WTC11 (cell line): Measurements from ENCODE around the gene FAM111B. TPM values are rescaled to one million over a fixed set of nuclear protein-coding genes. Genes with fewer than 3 reads are reported as not detected.
"Not testable (repeated sequence)": the region's sequence is repeated elsewhere in the genome, so short reads cannot be mapped to it uniquely, and the experiment has no call there.

Experiments
- ATAC-seq: fragments of 200-7000 bp; cut with Tn5 transposase; 2 replicates; pipeline ENCODE4 v1.10.0; 2021; ENCODE audit warnings: mild to moderate bottlenecking, moderate library complexity
- CTCF ChIA-PET: fragments of 300-600 bp; sonication (Branson Sonifier 250); formaldehyde crosslinking; loops from one replicate; lab custom pipeline; 2021; ENCODE audit warnings: antibody characterized with exemption; lab: Charles Lee
- POLR2A ChIA-PET: fragments of 350-600 bp; sonication (Branson Sonifier 250); formaldehyde crosslinking; loops from one replicate; lab custom pipeline; 2021; ENCODE audit warnings: antibody characterized with exemption; lab: Charles Lee
- DNase-seq: peaks from one replicate; pipeline ENCODE4 v3.0.0; 2021; ENCODE audit warnings: low spot score
- H3K27ac Mint-ChIP-seq: 2 replicates; pipeline ENCODE4 v1.8.0; 2021; ENCODE audit warnings: mixed read lengths
- H3K27me3 Mint-ChIP-seq: 2 replicates; pipeline ENCODE4 v1.8.0; 2021; ENCODE audit warnings: low read depth, mild to moderate bottlenecking, moderate library complexity, mixed read lengths
- H3K36me3 Mint-ChIP-seq: 2 replicates; pipeline ENCODE4 v1.8.0; 2021; ENCODE audit warnings: mixed read lengths
- H3K4me1 Mint-ChIP-seq: 2 replicates; pipeline ENCODE4 v1.8.0; 2022; ENCODE audit warnings: mixed read lengths
- H3K4me3 Mint-ChIP-seq: 2 replicates; pipeline ENCODE4 v1.8.0; 2021; ENCODE audit warnings: mild to moderate bottlenecking, moderate library complexity, mixed read lengths
- H3K9me3 Mint-ChIP-seq: 2 replicates; pipeline ENCODE4 v1.8.0; 2021; ENCODE audit warnings: mixed read lengths
- ETV6 ChIP-seq: sonication (generic); formaldehyde crosslinking; IDR thresholded peaks from 2 replicates; pipeline ENCODE4 v1.8.1; 2022; ENCODE audit warnings: mild to moderate bottlenecking, missing genetic modification reagents
- FOXK1 ChIP-seq: sonication (generic); formaldehyde crosslinking; IDR thresholded peaks from 2 replicates; pipeline ENCODE4 v1.8.0; 2022; ENCODE audit warnings: mild to moderate bottlenecking, moderate library complexity, missing genetic modification reagents
- GABPB1 ChIP-seq: sonication (generic); formaldehyde crosslinking; IDR thresholded peaks from 2 replicates; pipeline ENCODE4 v1.8.1; 2023; ENCODE audit warnings: mild to moderate bottlenecking, missing genetic modification reagents
- NFYB ChIP-seq: sonication (generic); formaldehyde crosslinking; conservative IDR thresholded peaks from 2 replicates; pipeline ENCODE4 v1.8.0; 2022; ENCODE audit warnings: low read depth, missing genetic modification reagents
- SP1 ChIP-seq: sonication (generic); formaldehyde crosslinking; conservative IDR thresholded peaks from 2 replicates; pipeline ENCODE4 v1.8.1; 2022; ENCODE audit warnings: missing genetic modification reagents
- TEAD1 ChIP-seq: sonication (generic); formaldehyde crosslinking; IDR thresholded peaks from 2 replicates; pipeline ENCODE4 v1.8.0; 2022; ENCODE audit warnings: mild to moderate bottlenecking, missing genetic modification reagents
- total RNA-seq: library from RNA; stranded (reverse); gene quantifications from 3 replicates; pipeline ENCODE4 v1.2.3, GENCODE V29; 2021
- TF ChIP-seq, protein P1 (sequence below): sonication (generic); formaldehyde crosslinking; IDR thresholded peaks from 2 replicates; pipeline ENCODE4 v1.8.0; 2022; ENCODE audit warnings: mild to moderate bottlenecking, missing genetic modification reagents
- TF ChIP-seq, protein P2 (sequence below): fragments of 200-600 bp; IDR thresholded peaks from 2 replicates; pipeline ENCODE4 v1.8.0; 2022; ENCODE audit warnings: antibody characterized with exemption
- TF ChIP-seq, protein P3 (sequence below): sonication (generic); formaldehyde crosslinking; IDR thresholded peaks from 2 replicates; pipeline ENCODE4 v1.8.0; 2023; ENCODE audit warnings: missing genetic modification reagents, mild to moderate bottlenecking, borderline replicate concordance

The FAM111B gene
- total RNA-seq, 1 experiment from 2014 or later = 25.5 TPM

DNA sequence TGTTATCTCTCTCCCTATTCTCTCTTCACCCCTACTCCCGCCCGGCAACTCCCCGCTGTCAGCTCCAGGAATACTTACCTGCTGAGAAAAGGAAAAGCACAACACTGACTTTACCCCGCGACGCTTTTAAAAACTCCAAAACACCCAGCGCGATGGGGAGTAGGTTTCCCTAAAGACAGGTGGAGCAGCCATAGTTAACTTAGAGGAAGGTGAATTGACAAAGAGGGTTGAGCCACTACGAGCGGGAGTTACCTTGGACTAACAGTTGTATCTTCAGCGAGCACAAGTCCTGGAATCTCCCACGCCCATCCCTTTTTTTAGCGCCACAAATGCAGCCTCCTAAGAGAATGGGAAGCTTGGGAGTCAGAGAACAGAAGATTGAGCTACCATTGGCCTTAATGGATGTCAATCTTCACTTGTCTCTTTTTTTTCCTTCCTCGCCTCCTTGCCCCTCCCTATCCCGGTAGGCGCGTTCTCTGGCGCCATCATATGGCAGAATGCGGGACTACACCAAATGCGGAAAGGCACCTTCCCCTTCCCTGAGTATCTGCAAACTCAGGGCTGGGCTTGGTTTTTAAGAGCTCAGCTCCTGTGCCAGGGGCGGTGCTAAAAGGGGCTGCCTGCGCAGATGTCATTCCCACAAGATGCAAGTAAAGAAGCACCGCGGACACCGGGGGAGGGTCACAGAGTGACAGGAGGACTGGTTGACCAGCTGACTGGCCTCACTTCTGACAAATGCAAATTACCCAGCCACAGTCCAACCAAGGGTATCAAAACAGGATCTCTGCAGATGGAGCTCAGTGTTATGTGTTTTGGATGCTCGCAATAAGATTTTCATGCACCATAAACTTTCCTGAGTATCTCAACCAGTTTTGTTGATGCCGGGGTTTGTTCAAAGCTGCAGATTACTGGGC lies 48.7 kb upstream of the FAM111B start:
- DNase-seq = peak; percentile 100
- H3K27me3 Mint-ChIP-seq = peaks cover 17% of the 10 kb centered on the region
- peaks cover 33% of the 10 kb centered on the region for H3K4me1 Mint-ChIP-seq
- H3K27ac Mint-ChIP-seq = peak overlapping the region; percentile 92
- ChIA-PET POLR2A (interaction anchor here (1.2 to 1.5 kb wide), 5 partner anchors 48 to 153 kb away, joined by 3 to 7 read pairs (median 5); partner anchors contain the start of gene DTX4), CTCF (interaction anchor here (0.6 to 5.8 kb wide), 106 partner anchors 8 to 1565 kb away, joined by 3 to 161 read pairs (median 5); partner anchors contain the start of genes DTX4, FAM111A, FAM111B and GLYATL1)
- not testable (repeated sequence) for H3K9me3 Mint-ChIP-seq, H3K36me3 Mint-ChIP-seq
- peak; percentile 57 for TF ChIP-seq SP1 (CRISPR knock-in tag)
- TF ChIP-seq, protein P1, sequence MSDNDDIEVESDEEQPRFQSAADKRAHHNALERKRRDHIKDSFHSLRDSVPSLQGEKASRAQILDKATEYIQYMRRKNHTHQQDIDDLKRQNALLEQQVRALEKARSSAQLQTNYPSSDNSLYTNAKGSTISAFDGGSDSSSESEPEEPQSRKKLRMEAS (CRISPR knock-in tag) = peak; percentile 79
- 0 out of 2 replicates have a peak, but pooled peaks have one; percentile 47 for TF ChIP-seq FOXK1
- peak; percentile 72 for TF ChIP-seq NFYB (CRISPR knock-in tag)
- peak; percentile 59; the same call in 1 of the 2 replicates for TF ChIP-seq TEAD1 (CRISPR knock-in tag)
- TF ChIP-seq ETV6 (CRISPR knock-in tag) = peak; percentile 48; the same call in 1 of the 2 replicates
- TF ChIP-seq, protein P2, sequence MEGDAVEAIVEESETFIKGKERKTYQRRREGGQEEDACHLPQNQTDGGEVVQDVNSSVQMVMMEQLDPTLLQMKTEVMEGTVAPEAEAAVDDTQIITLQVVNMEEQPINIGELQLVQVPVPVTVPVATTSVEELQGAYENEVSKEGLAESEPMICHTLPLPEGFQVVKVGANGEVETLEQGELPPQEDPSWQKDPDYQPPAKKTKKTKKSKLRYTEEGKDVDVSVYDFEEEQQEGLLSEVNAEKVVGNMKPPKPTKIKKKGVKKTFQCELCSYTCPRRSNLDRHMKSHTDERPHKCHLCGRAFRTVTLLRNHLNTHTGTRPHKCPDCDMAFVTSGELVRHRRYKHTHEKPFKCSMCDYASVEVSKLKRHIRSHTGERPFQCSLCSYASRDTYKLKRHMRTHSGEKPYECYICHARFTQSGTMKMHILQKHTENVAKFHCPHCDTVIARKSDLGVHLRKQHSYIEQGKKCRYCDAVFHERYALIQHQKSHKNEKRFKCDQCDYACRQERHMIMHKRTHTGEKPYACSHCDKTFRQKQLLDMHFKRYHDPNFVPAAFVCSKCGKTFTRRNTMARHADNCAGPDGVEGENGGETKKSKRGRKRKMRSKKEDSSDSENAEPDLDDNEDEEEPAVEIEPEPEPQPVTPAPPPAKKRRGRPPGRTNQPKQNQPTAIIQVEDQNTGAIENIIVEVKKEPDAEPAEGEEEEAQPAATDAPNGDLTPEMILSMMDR = peak; percentile 93
- H3K4me3 Mint-ChIP-seq = peak overlapping the region; percentile 84
- ATAC-seq = peak; percentile 97

DNA sequence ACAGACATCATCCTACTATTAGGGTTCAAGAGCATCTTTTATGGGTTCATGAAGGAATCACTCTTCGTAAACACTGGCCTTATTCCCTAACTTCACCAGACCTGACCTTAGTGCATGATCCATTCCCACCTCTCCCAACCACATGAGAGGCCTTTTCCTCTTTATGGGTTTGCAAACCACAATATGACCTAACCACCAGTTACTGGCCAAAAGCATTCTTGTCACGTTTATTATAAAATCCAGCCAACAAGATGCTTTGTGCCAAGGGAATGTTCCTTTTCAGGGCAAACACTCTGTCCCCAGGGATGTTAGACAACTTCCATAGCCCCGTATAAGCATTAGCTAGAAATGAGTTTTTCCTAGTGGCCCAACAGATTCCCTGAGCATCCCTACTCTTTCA lies 46.9 kb upstream of the FAM111B start:
- H3K9me3 Mint-ChIP-seq, DNase-seq, H3K4me3 Mint-ChIP-seq, H3K27ac Mint-ChIP-seq, H3K36me3 Mint-ChIP-seq, ATAC-seq, POLR2A ChIA-PET: not testable (repeated sequence)
- Mint-ChIP-seq H3K27me3 (peaks cover 32% of the 10 kb centered on the region), H3K4me1 (peaks cover 24% of the 10 kb centered on the region)
- CTCF ChIA-PET = interaction anchor here (1.4 to 5.8 kb wide), 2 partner anchors 75 to 155 kb away, joined by 5 to 92 read pairs; no protein-coding TSS in a partner anchor

DNA sequence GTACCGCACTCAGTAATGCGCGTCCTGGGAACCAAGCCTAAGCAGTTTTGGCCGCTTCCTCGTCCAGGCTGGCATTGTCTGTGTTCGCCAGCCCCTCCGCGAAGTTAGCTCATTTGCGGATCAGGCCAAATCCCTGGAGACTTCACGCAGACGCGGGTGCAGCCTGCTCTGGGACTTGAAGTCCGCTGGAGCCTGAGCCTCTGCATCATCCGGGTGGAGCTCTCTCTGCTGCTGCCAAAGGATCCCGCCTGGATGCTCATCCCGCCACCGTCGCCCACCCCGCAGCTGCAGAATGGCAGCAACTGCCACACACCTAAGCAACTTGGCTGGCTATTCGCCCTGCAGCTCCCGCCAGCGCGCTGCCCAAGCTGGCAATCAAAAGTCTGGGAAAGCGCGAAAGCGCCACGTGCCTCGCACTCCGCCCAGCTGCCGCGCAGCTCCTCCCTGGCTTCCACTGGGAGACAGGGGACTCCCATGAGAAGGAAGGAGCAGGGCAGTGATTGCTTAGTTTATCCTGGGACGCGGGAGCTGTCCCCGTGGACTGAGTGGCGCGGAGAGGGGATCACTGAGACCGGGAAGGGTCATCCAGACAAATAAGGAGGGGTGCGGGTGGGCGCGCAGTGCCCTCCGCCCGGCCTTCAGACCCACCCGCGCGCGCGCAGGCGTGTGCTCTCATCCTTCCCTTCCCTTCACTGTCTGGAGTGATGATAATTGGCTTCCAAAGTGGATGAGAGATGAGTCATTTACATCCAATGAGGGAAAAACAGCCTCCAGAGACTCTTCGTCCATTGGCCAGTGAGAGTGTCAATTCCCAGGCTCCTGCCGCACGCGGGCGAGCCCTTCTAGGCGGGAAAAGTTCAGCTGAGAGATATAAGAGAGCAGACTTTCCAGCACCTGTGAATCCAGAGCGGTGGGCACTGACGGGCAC lies 44.2 kb upstream of the FAM111B start:
- Mint-ChIP-seq H3K27me3 (peaks cover 34% of the 10 kb centered on the region), H3K9me3 (no peaks in the 10 kb centered on the region), H3K27ac (no peak overlapping the region), H3K4me3 (no peak overlapping the region), H3K36me3 (no peaks in the 10 kb centered on the region), H3K4me1 (peaks cover 11% of the 10 kb centered on the region)
- no peak for TF ChIP-seq GABPB1 (CRISPR knock-in tag)
- TF ChIP-seq NFYB (CRISPR knock-in tag) = peak; percentile 14; the same call in 1 of the 2 replicates
- TF ChIP-seq, protein P3, sequence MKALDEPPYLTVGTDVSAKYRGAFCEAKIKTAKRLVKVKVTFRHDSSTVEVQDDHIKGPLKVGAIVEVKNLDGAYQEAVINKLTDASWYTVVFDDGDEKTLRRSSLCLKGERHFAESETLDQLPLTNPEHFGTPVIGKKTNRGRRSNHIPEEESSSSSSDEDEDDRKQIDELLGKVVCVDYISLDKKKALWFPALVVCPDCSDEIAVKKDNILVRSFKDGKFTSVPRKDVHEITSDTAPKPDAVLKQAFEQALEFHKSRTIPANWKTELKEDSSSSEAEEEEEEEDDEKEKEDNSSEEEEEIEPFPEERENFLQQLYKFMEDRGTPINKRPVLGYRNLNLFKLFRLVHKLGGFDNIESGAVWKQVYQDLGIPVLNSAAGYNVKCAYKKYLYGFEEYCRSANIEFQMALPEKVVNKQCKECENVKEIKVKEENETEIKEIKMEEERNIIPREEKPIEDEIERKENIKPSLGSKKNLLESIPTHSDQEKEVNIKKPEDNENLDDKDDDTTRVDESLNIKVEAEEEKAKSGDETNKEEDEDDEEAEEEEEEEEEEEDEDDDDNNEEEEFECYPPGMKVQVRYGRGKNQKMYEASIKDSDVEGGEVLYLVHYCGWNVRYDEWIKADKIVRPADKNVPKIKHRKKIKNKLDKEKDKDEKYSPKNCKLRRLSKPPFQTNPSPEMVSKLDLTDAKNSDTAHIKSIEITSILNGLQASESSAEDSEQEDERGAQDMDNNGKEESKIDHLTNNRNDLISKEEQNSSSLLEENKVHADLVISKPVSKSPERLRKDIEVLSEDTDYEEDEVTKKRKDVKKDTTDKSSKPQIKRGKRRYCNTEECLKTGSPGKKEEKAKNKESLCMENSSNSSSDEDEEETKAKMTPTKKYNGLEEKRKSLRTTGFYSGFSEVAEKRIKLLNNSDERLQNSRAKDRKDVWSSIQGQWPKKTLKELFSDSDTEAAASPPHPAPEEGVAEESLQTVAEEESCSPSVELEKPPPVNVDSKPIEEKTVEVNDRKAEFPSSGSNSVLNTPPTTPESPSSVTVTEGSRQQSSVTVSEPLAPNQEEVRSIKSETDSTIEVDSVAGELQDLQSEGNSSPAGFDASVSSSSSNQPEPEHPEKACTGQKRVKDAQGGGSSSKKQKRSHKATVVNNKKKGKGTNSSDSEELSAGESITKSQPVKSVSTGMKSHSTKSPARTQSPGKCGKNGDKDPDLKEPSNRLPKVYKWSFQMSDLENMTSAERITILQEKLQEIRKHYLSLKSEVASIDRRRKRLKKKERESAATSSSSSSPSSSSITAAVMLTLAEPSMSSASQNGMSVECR = no peak
- ATAC-seq (no peak), DNase-seq (no peak)
- ChIA-PET CTCF (interaction anchor here (0.9 to 2.0 kb wide), 7 partner anchors 10 to 109 kb away, joined by 3 to 14 read pairs (median 4); partner anchors contain the start of gene DTX4), POLR2A (interaction anchor here (1.1 kb wide), 1 partner anchor 16 kb away, joined by 4 read pairs; no protein-coding TSS in a partner anchor)

DNA sequence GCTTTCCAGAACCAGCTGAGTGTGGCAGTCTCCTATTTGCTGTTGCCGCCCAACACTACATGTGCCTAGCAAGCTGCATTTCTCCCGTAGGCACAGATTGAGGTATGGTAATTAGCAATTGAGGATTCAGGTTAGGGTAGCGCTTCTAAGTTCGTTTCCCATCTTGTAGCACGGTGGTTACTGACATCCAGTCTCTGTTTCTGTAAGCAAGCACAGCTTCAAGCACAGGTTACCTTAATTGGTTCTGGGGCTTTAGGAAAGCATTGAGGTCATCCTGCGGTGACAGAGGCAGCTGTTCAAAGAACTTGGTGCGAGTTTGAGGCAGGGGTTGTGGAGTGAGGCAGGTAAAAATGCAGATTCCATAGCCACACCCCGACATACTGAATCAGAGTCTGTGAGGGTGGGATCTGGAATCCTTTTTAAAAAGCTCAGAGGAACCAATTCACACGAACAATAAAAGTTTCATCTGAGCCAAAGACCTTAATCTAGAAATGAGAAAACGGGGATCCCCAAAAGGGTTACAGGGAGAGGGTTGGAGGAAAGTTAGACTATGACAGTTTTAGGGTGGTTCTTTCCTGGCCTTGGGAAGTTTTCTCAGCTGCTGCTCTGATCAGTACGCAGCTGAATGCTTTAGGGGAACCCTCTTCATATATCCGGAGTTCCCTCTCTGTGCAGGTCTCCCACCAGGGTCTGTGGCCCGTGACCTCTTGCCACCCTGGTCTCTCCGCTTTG lies 42.9 kb upstream of the FAM111B start:
- H3K4me1 Mint-ChIP-seq, H3K9me3 Mint-ChIP-seq, H3K36me3 Mint-ChIP-seq, H3K27ac Mint-ChIP-seq, DNase-seq, H3K4me3 Mint-ChIP-seq: not testable (repeated sequence)
- ChIA-PET CTCF (interaction anchor here (0.9 to 2.0 kb wide), 4 partner anchors 72 to 107 kb away, joined by 3 to 14 read pairs (median 4); partner anchors contain the start of gene DTX4), POLR2A (interaction anchor here (0.6 to 1.1 kb wide), 2 partner anchors 14 to 15 kb away, joined by 3 to 4 read pairs; no protein-coding TSS in a partner anchor)
- ATAC-seq = peak; percentile 32
- H3K27me3 Mint-ChIP-seq = peaks cover 34% of the 10 kb centered on the region
